GM12865 (cell line): ENCODE data around the gene MYH14.

Source experiments
- DNase-seq: peaks from one replicate; pipeline ENCODE4 v3.0.0; 2010; ENCODE audit warnings: low read depth
- H3K4me3 ChIP-seq: 2 replicates; pipeline ENCODE4 v1.5.1; 2011; ENCODE audit warnings: mild to moderate bottlenecking, low read depth, low read length, control low read depth
- TF ChIP-seq, protein P1 (sequence below): IDR thresholded peaks from 2 replicates; pipeline ENCODE4 v1.5.1; 2011; ENCODE audit warnings: low read length, control low read depth, low read depth, inconsistent platforms; ENCODE audit not compliant: insufficient read depth; ENCODE audit errors: missing control alignments

MYH14 gene

GRCh38 chr19:50203281-50204080, at the start of gene MYH14:
TSS of gene MYH14 (plus strand) at chr19:50203622. CDS start at chr19:50210366, 6,744 bp downstream.
- no peak within 1 kb of the TSS for H3K4me3 ChIP-seq
- DNase-seq, result no peak
- TF ChIP-seq, protein P1, sequence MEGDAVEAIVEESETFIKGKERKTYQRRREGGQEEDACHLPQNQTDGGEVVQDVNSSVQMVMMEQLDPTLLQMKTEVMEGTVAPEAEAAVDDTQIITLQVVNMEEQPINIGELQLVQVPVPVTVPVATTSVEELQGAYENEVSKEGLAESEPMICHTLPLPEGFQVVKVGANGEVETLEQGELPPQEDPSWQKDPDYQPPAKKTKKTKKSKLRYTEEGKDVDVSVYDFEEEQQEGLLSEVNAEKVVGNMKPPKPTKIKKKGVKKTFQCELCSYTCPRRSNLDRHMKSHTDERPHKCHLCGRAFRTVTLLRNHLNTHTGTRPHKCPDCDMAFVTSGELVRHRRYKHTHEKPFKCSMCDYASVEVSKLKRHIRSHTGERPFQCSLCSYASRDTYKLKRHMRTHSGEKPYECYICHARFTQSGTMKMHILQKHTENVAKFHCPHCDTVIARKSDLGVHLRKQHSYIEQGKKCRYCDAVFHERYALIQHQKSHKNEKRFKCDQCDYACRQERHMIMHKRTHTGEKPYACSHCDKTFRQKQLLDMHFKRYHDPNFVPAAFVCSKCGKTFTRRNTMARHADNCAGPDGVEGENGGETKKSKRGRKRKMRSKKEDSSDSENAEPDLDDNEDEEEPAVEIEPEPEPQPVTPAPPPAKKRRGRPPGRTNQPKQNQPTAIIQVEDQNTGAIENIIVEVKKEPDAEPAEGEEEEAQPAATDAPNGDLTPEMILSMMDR, result no peak

DNA sequence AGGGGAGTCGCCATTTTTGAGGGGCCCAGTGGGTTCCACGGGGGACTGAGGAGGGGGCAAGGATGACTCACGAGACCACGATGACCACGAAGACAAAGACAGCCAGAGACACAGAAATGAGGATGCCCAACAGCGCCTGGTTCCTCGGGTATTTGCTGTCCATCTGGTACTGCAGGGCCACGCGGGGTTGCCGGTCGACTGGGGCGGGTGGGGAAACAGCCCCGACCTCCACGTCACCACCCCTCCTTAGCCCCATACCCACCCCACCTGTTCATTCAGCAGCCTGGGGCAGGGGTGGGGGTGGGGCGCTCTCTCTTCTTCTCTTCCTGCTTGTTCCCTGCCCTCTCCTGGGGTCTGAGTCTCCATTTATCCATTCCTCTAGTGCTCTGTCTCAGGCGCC, 48.9 kb upstream of the MYH14 start:
- TF ChIP-seq, protein P1, result no peak
- no peak overlapping the region for H3K4me3 ChIP-seq
- no peak for DNase-seq

- TF ChIP-seq, protein P1, result peak; percentile 28
- DNase-seq, result no peak
- no peak overlapping the region for H3K4me3 ChIP-seq
Measured at GRCh38 chr19:50155520-50156109, 47.8 kb upstream of the MYH14 start.

- DNase-seq, result no peak
- no peak overlapping the region for H3K4me3 ChIP-seq
- TF ChIP-seq, protein P1, result no peak
Measured at GRCh38 chr19:50158577-50158976, 44.8 kb upstream of the MYH14 start.

DNA sequence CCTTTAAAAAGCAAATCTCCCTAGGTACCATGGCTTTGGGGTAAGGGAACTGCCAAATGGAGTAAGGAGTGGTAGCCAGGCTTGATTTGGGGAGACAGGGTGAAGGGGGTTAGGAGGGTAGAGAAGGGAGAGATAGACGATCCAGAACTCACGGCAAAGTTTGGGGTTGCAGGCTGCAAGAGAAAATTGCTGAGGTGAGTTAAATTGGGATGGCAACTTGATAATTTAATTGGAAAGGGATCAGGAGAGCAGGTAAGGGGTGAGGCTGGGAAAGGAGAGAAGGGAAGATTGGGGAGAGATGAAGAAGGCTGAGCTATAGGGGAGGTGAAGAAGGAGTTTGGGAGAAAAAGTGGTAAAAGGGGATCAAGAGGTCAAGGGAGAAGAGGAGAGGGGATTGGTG, 44.3 kb upstream of the MYH14 start:
- DNase-seq, result no peak
- no peak overlapping the region for H3K4me3 ChIP-seq
- TF ChIP-seq, protein P1, result no peak

DNA sequence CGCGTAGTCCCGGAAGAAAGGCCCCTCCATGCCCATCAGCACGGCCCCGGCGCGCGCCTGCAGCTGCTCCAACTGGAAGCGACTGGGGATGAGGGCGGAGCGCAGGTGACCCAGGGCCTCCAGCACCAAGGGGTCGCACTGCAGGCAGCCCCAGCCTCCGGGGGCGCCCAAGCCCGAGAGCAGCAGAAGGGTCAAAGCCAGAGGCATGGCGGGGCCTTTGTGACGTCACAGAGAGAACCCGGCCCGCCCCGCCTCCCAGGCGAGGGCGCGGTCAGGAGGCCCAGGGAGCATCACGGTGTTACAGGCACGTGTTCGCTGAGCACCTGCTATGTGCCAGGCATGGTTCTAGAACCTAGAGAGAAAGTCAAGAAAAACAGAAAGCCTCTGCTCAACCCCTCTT, 40.4 kb upstream of the MYH14 start, which contains the start of gene IZUMO2:
Gene IZUMO2 (minus strand): TSS at position 294 of the 400 bp plus-strand sequence. CDS start 87 bp downstream, at position 207.
- TF ChIP-seq, protein P1, result no peak
- no peak within 1 kb of the TSS for H3K4me3 ChIP-seq
- DNase-seq, result no peak
